B cell (primary cell): ENCODE results near the gene ASPSCR1. TPM values are rescaled to one million over a fixed set of nuclear protein-coding genes. Genes with fewer than 3 reads are reported as not detected.
A peak's percentile ranks its signal among the peaks of the same experiment; 100 is the strongest.

Experiments
- ATAC-seq: fragments of 200-7000 bp; cut with Tn5 transposase; one replicate; pipeline ENCODE4 v1.10.0; 2021; ENCODE audit warnings: low read depth, mild to moderate bottlenecking, moderate number of reproducible peaks, moderate library complexity
- CTCF ChIA-PET: fragments of 350-600 bp; sonication (Branson Sonifier 250); formaldehyde crosslinking; loops from one replicate; lab custom pipeline; 2021; ENCODE audit warnings: antibody characterized with exemption, inconsistent platforms; lab: Charles Lee
- POLR2A ChIA-PET: fragments of 350-600 bp; sonication (Branson Sonifier 250); formaldehyde crosslinking; loops from one replicate; lab custom pipeline; 2021; ENCODE audit warnings: antibody characterized with exemption; lab: Charles Lee
- DNase-seq: peaks from one replicate; pipeline ENCODE4 v3.0.0; 2013
- H2AFZ ChIP-seq: 2 replicates; pipeline ENCODE4 v1.6.1; 2012; ENCODE audit warnings: mild to moderate bottlenecking, low read depth, low read length; ENCODE audit not compliant: insufficient read depth, poor library complexity, severe bottlenecking
- H3K27ac ChIP-seq, 2 donors: 1 replicate in 1 of 2; 2 replicates in 1 of 2; pipeline ENCODE4 v1.5.1; 2012 to 2013; ENCODE audit warnings: low read length in 2 of 2, mild to moderate bottlenecking in 2 of 2, moderate library complexity in 1 of 2
- H3K27me3 ChIP-seq, 4 experiments: fragments of 200-600 bp in 1 of 4; sonication (generic) in 1 of 4; replicated peaks in 1 of 4; 1 replicate in 2 of 4; 2 replicates in 2 of 4; pipeline versions ENCODE4 v1.6.1 to v1.7.0; 2013 to 2016; ENCODE audit warnings: low read length in 3 of 4, mild to moderate bottlenecking in 2 of 4, mixed read lengths in 1 of 4, moderate library complexity in 1 of 4; ENCODE audit not compliant: insufficient read depth in 4 of 4, control insufficient read depth in 3 of 4; ENCODE audit errors: control extremely low read depth in 1 of 4
- H3K36me3 ChIP-seq, 2 experiments: replicated peaks in 1 of 2; 1 replicate in 1 of 2; 2 replicates in 1 of 2; pipeline versions ENCODE4 v1.6.1 to v1.7.1; 2013; ENCODE audit warnings: low read length in 1 of 2; ENCODE audit not compliant: insufficient read depth in 2 of 2, control insufficient read depth in 1 of 2; ENCODE audit errors: control extremely low read depth in 1 of 2, extremely low read depth in 1 of 2
- H3K4me1 ChIP-seq, 2 donors: fragments of 200-600 bp in 1 of 2; sonication (generic) in 1 of 2; 1 replicate in 1 of 2; 2 replicates in 1 of 2; pipeline versions ENCODE4 v1.5.1 to v1.6.1; 2013 to 2017; ENCODE audit warnings: low read length in 2 of 2; ENCODE audit not compliant: control insufficient read depth in 2 of 2, insufficient read depth in 2 of 2
- H3K4me2 ChIP-seq: replicated peaks from 2 replicates; pipeline ENCODE3; 2012; ENCODE audit warnings: mild to moderate bottlenecking, low read depth, low read length; ENCODE audit not compliant: poor library complexity, severe bottlenecking
- H3K4me3 ChIP-seq, 5 experiments: fragments of 200-600 bp in 1 of 5; sonication (generic) in 1 of 5; 1 replicate in 3 of 5; 2 replicates in 2 of 5; pipeline versions ENCODE4 v1.5.1 to v1.7.0; 2011 to 2016; ENCODE audit warnings: low read length in 4 of 5, mild to moderate bottlenecking in 4 of 5, low read depth in 2 of 5, control low read depth in 1 of 5, moderate library complexity in 1 of 5; ENCODE audit not compliant: insufficient read depth in 1 of 5; ENCODE audit errors: control extremely low read depth in 1 of 5, extremely low read depth in 1 of 5
- H3K79me2 ChIP-seq: fragments of 200-600 bp; sonication (generic); one replicate; pipeline ENCODE4 v1.6.0; 2016; ENCODE audit warnings: low read length; ENCODE audit not compliant: control insufficient read depth, insufficient read depth
- H3K9ac ChIP-seq: fragments of 200-600 bp; sonication (generic); 2 replicates; pipeline ENCODE4 v1.6.1; 2017; ENCODE audit warnings: mild to moderate bottlenecking, low read length, moderate library complexity
- H3K9me3 ChIP-seq, 3 donors: one replicate each; pipeline versions ENCODE4 v1.6.1 to v1.7.1; 2013; ENCODE audit warnings: low read length in 2 of 3; ENCODE audit not compliant: control insufficient read depth in 2 of 3, insufficient read depth in 1 of 3; ENCODE audit errors: control extremely low read depth in 1 of 3
- H4K20me1 ChIP-seq: 2 replicates; pipeline ENCODE4 v1.6.0; 2012; ENCODE audit warnings: mild to moderate bottlenecking, low read length; ENCODE audit not compliant: insufficient read depth, control insufficient read depth, poor library complexity, severe bottlenecking
- H3K27ac Mint-ChIP-seq: one replicate; pipeline ENCODE4 v1.8.0; 2021; ENCODE audit warnings: mixed read lengths
- H3K27me3 Mint-ChIP-seq: one replicate; pipeline ENCODE4 v1.8.0; 2021; ENCODE audit warnings: mixed read lengths
- H3K4me1 Mint-ChIP-seq: one replicate; pipeline ENCODE4 v1.8.0; 2021; ENCODE audit warnings: mixed read lengths
- H3K4me3 Mint-ChIP-seq: one replicate; pipeline ENCODE4 v1.8.0; 2021; ENCODE audit warnings: mixed read lengths
- H3K9me3 Mint-ChIP-seq: one replicate; pipeline ENCODE4 v1.8.0; 2022; ENCODE audit warnings: mixed read lengths; ENCODE audit not compliant: insufficient read depth
- CTCF ChIP-seq: fragments of 200-600 bp; IDR thresholded peaks from one replicate; pipeline ENCODE4 v1.8.0; 2022; ENCODE audit warnings: antibody characterized with exemption, mild to moderate bottlenecking
- EZH2 ChIP-seq: IDR thresholded peaks from 2 replicates; pipeline ENCODE4 v1.6.1; 2012; ENCODE audit warnings: borderline replicate concordance, low read depth, mild to moderate bottlenecking, moderate library complexity, low read length; ENCODE audit not compliant: insufficient read depth, poor library complexity, severe bottlenecking
- WGBS: methylation state at CpG from one replicate; pipeline ENCODE4 v1.1.5; 2013; ENCODE audit warnings: missing lambda C conversion rate; ENCODE audit not compliant: insufficient coverage; 5-methylcytosine and 5-hydroxymethylcytosine counted together
- intact Hi-C: fragments of 100-400 bp; cut with micrococcal nuclease; formaldehyde crosslinking; loops from one replicate; pipeline ENCODE4 v1.10.0; 2022
- polyA plus RNA-seq: library from polyadenylated mRNA; depleted of rRNA; stranded (reverse); fragments of >200 nt; gene quantifications from 2 replicates; pipeline ENCODE4 v1.2.3, GENCODE V29; 2012
- total RNA-seq, 2 donors: library from RNA; stranded (reverse); fragments of 120-200 nt in 1 of 2; gene quantifications; 1 replicate in 1 of 2; 2 replicates in 1 of 2; pipeline versions ENCODE4 v1.2.3 to v1.2.4, GENCODE V29; 2013 to 2022

The ASPSCR1 gene
- total and polyA plus RNA-seq, 2 donors (not counting 1 experiment from before 2014, with no cell fraction given), result 34.0 to 46.7 TPM

- ATAC-seq, result no peak
- ChIA-PET CTCF (interaction anchor here (0.5 to 7.2 kb wide), 10 partner anchors 9 to 661 kb away, joined by 3 to 91 read pairs (median 4); partner anchors contain the start of gene DCXR), POLR2A (no interaction called here)
- H3K4me1 Mint-ChIP-seq, result peaks cover 15% of the 10 kb centered on the region
- Histone ChIP-seq H3K4me2 (peak overlapping the region; percentile 99), H3K79me2 (peaks cover 23% of the 10 kb centered on the region), H3K4me3 (peak overlapping the region in 2 of 5 experiments; percentile 67 to 84), H2AFZ (no peak overlapping the region), H3K9ac (peak overlapping the region; percentile 90), H3K9me3 (no peaks in the 10 kb centered on the region), H4K20me1 (peaks cover 25% of the 10 kb centered on the region), H3K36me3 (peaks cover 0 to 3% of the 10 kb centered on the region in 2 experiments), H3K4me1 (peaks cover 14 to 33% of the 10 kb centered on the region in 2 donors), H3K27ac (no peak overlapping the region), H3K27me3 (peaks cover 0 to 6% (median 0%) of the 10 kb centered on the region in 4 experiments)
- peak overlapping the region; percentile 83 for H3K4me3 Mint-ChIP-seq
- H3K27me3 Mint-ChIP-seq, result no peaks in the 10 kb centered on the region
- H3K9me3 Mint-ChIP-seq, result no peaks in the 10 kb centered on the region
- H3K27ac Mint-ChIP-seq, result no peak overlapping the region
- TF ChIP-seq CTCF (peak; percentile 45), EZH2 (no peak)
- intact Hi-C loops, result loop anchor here (1.0 kb wide), 1 partner anchor 62 kb away; no protein-coding TSS in a partner anchor
- DNase-seq, result peak; percentile 60
- 44% methylated on average over 23 of the region's 25 CpGs for WGBS
These were observed 43.9 kb downstream of the ASPSCR1 start for GRCh38 chr17:82021107-82021899.
